GM23338 (cell line): ENCODE data around the gene RPL27A. TPM values are rescaled to one million over a fixed set of nuclear protein-coding genes. Genes with fewer than 3 reads are reported as not detected.

Experiments used
- ATAC-seq: fragments of 200-7000 bp; cut with Tn5 transposase; 3 replicates; pipeline ENCODE4 v1.9.1; 2020
- DNase-seq: peaks from one replicate; pipeline ENCODE4 v3.0.0-alpha.2; 2015; ENCODE audit warnings: low spot score
- H2AFZ ChIP-seq: fragments of 200-600 bp; sonication (generic); 2 replicates; pipeline ENCODE4 v1.8.0; 2016; ENCODE audit warnings: antibody characterized with exemption, mild to moderate bottlenecking, moderate library complexity
- H3F3A ChIP-seq: fragments of 200-600 bp; sonication (generic); replicated peaks from 2 replicates; pipeline ENCODE4 v1.8.0; 2017; ENCODE audit warnings: antibody characterized with exemption, mixed run types, low read depth
- H3K27ac ChIP-seq: fragments of 200-600 bp; sonication (generic); 2 replicates; pipeline ENCODE4 v1.6.1; 2016; ENCODE audit warnings: low read depth
- H3K27me3 ChIP-seq: fragments of 200-600 bp; sonication (generic); 2 replicates; pipeline ENCODE4 v1.8.0; 2016; ENCODE audit warnings: mild to moderate bottlenecking, mixed run types, moderate library complexity; ENCODE audit not compliant: insufficient read depth
- H3K36me3 ChIP-seq: fragments of 200-600 bp; sonication (generic); 2 replicates; pipeline ENCODE4 v1.8.0; 2016; ENCODE audit warnings: mild to moderate bottlenecking; ENCODE audit not compliant: insufficient read depth
- H3K4me1 ChIP-seq: fragments of 200-600 bp; sonication (generic); 2 replicates; pipeline ENCODE4 v1.8.0; 2016; ENCODE audit warnings: mild to moderate bottlenecking, moderate library complexity; ENCODE audit not compliant: insufficient read depth
- H3K4me2 ChIP-seq: fragments of 200-600 bp; sonication (generic); 2 replicates; pipeline ENCODE4 v1.7.1; 2017; ENCODE audit warnings: mixed run types
- H3K4me3 ChIP-seq: fragments of 200-600 bp; sonication (generic); 2 replicates; pipeline ENCODE4 v1.6.1; 2016; ENCODE audit warnings: mixed run types
- H3K79me2 ChIP-seq: fragments of 200-600 bp; sonication (generic); replicated peaks from 2 replicates; pipeline ENCODE4 v1.8.0; 2017; ENCODE audit warnings: mild to moderate bottlenecking; ENCODE audit not compliant: insufficient read depth
- H3K9me2 ChIP-seq: fragments of 200-600 bp; sonication (generic); 2 replicates; pipeline ENCODE4 v1.8.0; 2017; ENCODE audit not compliant: insufficient read depth
- H4K20me1 ChIP-seq: fragments of 200-600 bp; sonication (generic); replicated peaks from 2 replicates; pipeline ENCODE4 v1.8.0; 2017; ENCODE audit warnings: mild to moderate bottlenecking; ENCODE audit not compliant: insufficient read depth
- H3K27ac Mint-ChIP-seq: 2 replicates; pipeline ENCODE4 v1.8.0; 2020; ENCODE audit warnings: inconsistent platforms, mild to moderate bottlenecking, moderate library complexity, mixed read lengths
- H3K27me3 Mint-ChIP-seq: 3 replicates; pipeline ENCODE4 v1.8.0; 2022; ENCODE audit warnings: low read depth, mild to moderate bottlenecking, moderate library complexity, mixed read lengths, inconsistent platforms; ENCODE audit not compliant: insufficient read depth, poor library complexity
- H3K36me3 Mint-ChIP-seq: 3 replicates; pipeline ENCODE4 v1.8.0; 2021; ENCODE audit warnings: low read depth, mild to moderate bottlenecking, inconsistent platforms, moderate library complexity, mixed read lengths
- H3K4me1 Mint-ChIP-seq: 3 replicates; pipeline ENCODE4 v1.8.0; 2020; ENCODE audit warnings: mild to moderate bottlenecking, inconsistent platforms, mixed read lengths
- H3K4me3 Mint-ChIP-seq: 3 replicates; pipeline ENCODE4 v1.8.0; 2021; ENCODE audit warnings: moderate library complexity, mild to moderate bottlenecking, inconsistent platforms, mixed read lengths
- H3K9me3 Mint-ChIP-seq: 3 replicates; pipeline ENCODE4 v1.8.0; 2020; ENCODE audit warnings: moderate library complexity, mild to moderate bottlenecking, inconsistent platforms, mixed read lengths
- EZH2 ChIP-seq: fragments of 200-600 bp; sonication (generic); IDR thresholded peaks from one replicate; pipeline ENCODE4 v1.8.0; 2017; ENCODE audit warnings: antibody characterized with exemption, mild to moderate bottlenecking, low read depth; ENCODE audit not compliant: unreplicated experiment
- EZH2phosphoT487 ChIP-seq: fragments of 200-600 bp; sonication (generic); IDR thresholded peaks from one replicate; pipeline ENCODE4 v1.8.1; 2018; ENCODE audit warnings: antibody characterized with exemption; ENCODE audit not compliant: unreplicated experiment
- JUNB ChIP-seq: IDR thresholded peaks from one replicate; pipeline ENCODE4 v1.6.1; 2016; ENCODE audit warnings: antibody characterized with exemption; ENCODE audit not compliant: unreplicated experiment
- NANOG ChIP-seq: IDR thresholded peaks from 2 replicates; pipeline ENCODE4 v1.6.1; 2016; ENCODE audit warnings: antibody characterized with exemption, borderline replicate concordance
- POLR2AphosphoS5 ChIP-seq: IDR thresholded peaks from 2 replicates; pipeline ENCODE4 v1.6.1; 2016; ENCODE audit warnings: antibody characterized with exemption, low read depth
- STAT1 ChIP-seq: IDR thresholded peaks from one replicate; pipeline ENCODE4 v1.6.1; 2016; ENCODE audit warnings: antibody characterized with exemption; ENCODE audit not compliant: unreplicated experiment
- ZNF114 ChIP-seq: fragments of 250-450 bp; sonication (Bioruptor Pico); IDR thresholded peaks from 2 replicates; pipeline ENCODE4 v1.5.0; 2020; ENCODE audit warnings: mild to moderate bottlenecking, moderate library complexity
- ZNF462 ChIP-seq: fragments of 250-450 bp; sonication (Bioruptor Pico); IDR thresholded peaks from 2 replicates; pipeline ENCODE4 v1.5.0; 2020; ENCODE audit warnings: mild to moderate bottlenecking, moderate library complexity
- polyA plus RNA-seq: library from polyadenylated mRNA; unstranded; fragments of >200 nt; fragmentation: Nextera tagmentation; extraction: Ambion mirVana; gene quantifications from 2 replicates; pipeline ENCODE4 v1.2.1, GENCODE V29; 2016
- total RNA-seq: library from RNA; depleted of rRNA; stranded (reverse); fragments of >200 nt; shearing (Covaris generic); gene quantifications from 2 replicates; pipeline ENCODE4 v1.2.3, GENCODE V29; 2014
- TF ChIP-seq, protein P1 (sequence below): IDR thresholded peaks from 2 replicates; pipeline ENCODE4 v1.6.1; 2016; ENCODE audit warnings: antibody characterized with exemption

RPL27A gene
- total and polyA plus RNA-seq, 2 experiments from 2014 or later = 1,283 to 3,167 TPM

- no peak for DNase-seq
- H3K9me2 ChIP-seq = no peaks in the 10 kb centered on the region
- H3K9me3 Mint-ChIP-seq = no peaks in the 10 kb centered on the region
- H4K20me1 ChIP-seq = no peaks in the 10 kb centered on the region
- no peaks in the 10 kb centered on the region for H3K36me3 ChIP-seq
- H3K4me3 ChIP-seq = no peak overlapping the region
- H3K4me3 Mint-ChIP-seq = no peak overlapping the region
- H3K27ac ChIP-seq = no peak overlapping the region
- no peaks in the 10 kb centered on the region for H3K4me1 ChIP-seq
- H3F3A ChIP-seq = no peaks in the 10 kb centered on the region
- H3K36me3 Mint-ChIP-seq = no peaks in the 10 kb centered on the region
- no peaks in the 10 kb centered on the region for H3K4me1 Mint-ChIP-seq
- H3K27ac Mint-ChIP-seq = no peak overlapping the region
- no peaks in the 10 kb centered on the region for H3K27me3 ChIP-seq
- no peak overlapping the region for H3K4me2 ChIP-seq
- ATAC-seq = no peak
- no peaks in the 10 kb centered on the region for H3K79me2 ChIP-seq
- no peak overlapping the region for H2AFZ ChIP-seq
- TF ChIP-seq EZH2phosphoT487 (no peak), ZNF114 (CRISPR knock-in tag) (no peak), ZNF462 (CRISPR knock-in tag) (no peak), NANOG (no peak), EZH2 (no peak), POLR2AphosphoS5 (no peak), JUNB (no peak), STAT1 (no peak)
- TF ChIP-seq, protein P1, sequence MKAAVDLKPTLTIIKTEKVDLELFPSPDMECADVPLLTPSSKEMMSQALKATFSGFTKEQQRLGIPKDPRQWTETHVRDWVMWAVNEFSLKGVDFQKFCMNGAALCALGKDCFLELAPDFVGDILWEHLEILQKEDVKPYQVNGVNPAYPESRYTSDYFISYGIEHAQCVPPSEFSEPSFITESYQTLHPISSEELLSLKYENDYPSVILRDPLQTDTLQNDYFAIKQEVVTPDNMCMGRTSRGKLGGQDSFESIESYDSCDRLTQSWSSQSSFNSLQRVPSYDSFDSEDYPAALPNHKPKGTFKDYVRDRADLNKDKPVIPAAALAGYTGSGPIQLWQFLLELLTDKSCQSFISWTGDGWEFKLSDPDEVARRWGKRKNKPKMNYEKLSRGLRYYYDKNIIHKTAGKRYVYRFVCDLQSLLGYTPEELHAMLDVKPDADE = no peak
- peaks cover 2% of the 10 kb centered on the region for H3K27me3 Mint-ChIP-seq
Measured at GRCh38 chr11:8650401-8650990, 32.1 kb upstream of the RPL27A start.
